ENCODE results near the gene ZNF710. TPM values are rescaled to one million over a fixed set of nuclear protein-coding genes. Genes with fewer than 3 reads are reported as not detected.

ZNF710 gene
- total RNA-seq, 4 donors from 2014 or later, result 6.6 to 13.8 (median 10.1) TPM

DNA sequence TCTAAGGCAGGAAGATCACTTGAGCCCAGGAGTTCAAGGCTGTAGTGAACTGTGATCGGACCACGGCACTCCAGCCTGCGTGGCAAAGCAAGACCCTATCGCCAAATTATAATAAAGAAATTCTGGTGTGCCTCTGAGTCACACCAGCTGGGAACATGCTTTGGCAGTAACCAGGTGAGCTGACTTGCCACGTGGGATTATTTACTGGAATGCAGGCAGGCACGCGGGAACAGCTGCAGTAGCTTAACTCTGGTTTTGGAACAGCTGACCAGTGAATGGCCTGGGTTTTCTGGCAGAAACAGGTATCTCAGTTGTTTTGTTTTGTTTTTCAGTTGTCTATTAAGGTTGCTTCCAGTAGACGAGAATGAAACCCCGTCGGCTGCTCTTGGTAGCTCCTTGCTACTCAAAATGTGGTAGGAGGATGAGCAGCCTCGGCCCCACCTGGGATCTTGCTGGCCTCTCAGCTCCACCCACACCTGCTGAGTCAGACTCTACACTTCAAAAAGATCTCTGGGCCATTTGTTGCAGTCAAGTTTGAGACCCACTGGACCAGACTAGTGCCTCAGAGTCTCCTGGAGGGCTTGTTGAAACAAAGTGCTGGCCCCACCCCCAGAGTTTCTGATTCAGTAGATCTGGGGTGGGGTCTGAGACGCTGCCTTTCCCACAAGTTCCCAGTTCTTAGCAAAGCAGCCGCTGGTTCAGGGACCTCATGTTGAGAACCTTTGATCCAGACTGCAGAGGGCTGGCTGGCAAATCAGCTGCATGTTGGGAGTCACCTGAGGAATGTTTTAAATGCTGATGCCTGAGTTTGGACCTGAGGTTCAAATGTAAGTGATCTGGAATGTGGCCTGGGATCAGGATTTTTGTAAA, 74.5 kb downstream of the ZNF710 start:
- TF ChIP-seq, protein P1, sequence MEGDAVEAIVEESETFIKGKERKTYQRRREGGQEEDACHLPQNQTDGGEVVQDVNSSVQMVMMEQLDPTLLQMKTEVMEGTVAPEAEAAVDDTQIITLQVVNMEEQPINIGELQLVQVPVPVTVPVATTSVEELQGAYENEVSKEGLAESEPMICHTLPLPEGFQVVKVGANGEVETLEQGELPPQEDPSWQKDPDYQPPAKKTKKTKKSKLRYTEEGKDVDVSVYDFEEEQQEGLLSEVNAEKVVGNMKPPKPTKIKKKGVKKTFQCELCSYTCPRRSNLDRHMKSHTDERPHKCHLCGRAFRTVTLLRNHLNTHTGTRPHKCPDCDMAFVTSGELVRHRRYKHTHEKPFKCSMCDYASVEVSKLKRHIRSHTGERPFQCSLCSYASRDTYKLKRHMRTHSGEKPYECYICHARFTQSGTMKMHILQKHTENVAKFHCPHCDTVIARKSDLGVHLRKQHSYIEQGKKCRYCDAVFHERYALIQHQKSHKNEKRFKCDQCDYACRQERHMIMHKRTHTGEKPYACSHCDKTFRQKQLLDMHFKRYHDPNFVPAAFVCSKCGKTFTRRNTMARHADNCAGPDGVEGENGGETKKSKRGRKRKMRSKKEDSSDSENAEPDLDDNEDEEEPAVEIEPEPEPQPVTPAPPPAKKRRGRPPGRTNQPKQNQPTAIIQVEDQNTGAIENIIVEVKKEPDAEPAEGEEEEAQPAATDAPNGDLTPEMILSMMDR (IDR thresholded peaks at IDR 0.05), result no peak
- TF ChIP-seq POLR2A (IDR thresholded peaks at IDR 0.05; ENCODE audit: low read depth) (no peak), EP300 (IDR thresholded peaks at IDR 0.05) (no peak), POLR2AphosphoS5 (IDR thresholded peaks at IDR 0.05) (peak in 1 of 2 donors; percentile 20)
- peaks cover 7 to 67% (median 49%) of the 10 kb centered on the region in 4 donors for H3K36me3 ChIP-seq
- no peaks in the 10 kb centered on the region for H3K9me3 ChIP-seq

DNA sequence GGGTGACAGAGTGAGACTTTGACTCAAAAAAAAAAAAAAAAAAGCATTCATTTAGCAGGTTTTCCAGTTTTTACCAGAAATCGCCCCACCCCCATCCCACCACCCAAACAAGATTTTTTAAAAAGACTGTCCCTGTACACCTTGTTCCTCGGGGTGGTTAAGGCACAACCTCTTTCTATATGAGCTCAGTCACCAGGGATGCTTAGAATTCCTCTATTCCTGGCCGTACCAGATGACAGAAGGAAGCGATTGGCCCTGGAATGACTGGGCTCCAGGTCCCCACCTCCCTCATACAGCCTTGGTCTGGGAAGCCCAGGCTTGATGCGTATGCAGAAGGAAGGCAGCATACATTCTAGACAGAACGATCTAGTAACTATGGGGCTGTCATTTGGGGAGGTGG, 75.6 kb downstream of the ZNF710 start:
- H3K27me3 ChIP-seq, result no peaks in the 10 kb centered on the region
- peak overlapping the region in 3 of 4 donors; percentile 65 to 71 (median 66) for H3K27ac ChIP-seq (replicated peaks in 1 of 4)
- H3K36me3 ChIP-seq, result peaks cover 7 to 78% (median 60%) of the 10 kb centered on the region in 4 donors
- peaks cover 5 to 36% (median 22%) of the 10 kb centered on the region in 4 donors for H3K4me1 ChIP-seq
- no peak for DNase-seq (ENCODE audit: extremely low spot score)
- WGBS, result 85% methylated on average over 6 of the region's 6 CpGs
- intact Hi-C loops (cut with DNase I), result no loop called here
- no peaks in the 10 kb centered on the region for H3K9me3 ChIP-seq
- no peak overlapping the region for H3K4me3 ChIP-seq
- TF ChIP-seq POLR2AphosphoS5 (IDR thresholded peaks at IDR 0.05) (peak in 1 of 2 donors; percentile 14), EP300 (IDR thresholded peaks at IDR 0.05) (no peak)

More for the DNA sequence above, 74.5 kb downstream of the ZNF710 start:
- intact Hi-C loops (cut with DNase I), result no loop called here
- no peaks in the 10 kb centered on the region for H3K27me3 ChIP-seq
- peak overlapping the region; percentile 49 to 71 (median 66) for H3K27ac ChIP-seq (replicated peaks in 1 of 4)
- H3K4me3 ChIP-seq, result no peak overlapping the region
- no peak for DNase-seq (ENCODE audit: extremely low spot score)
- H3K4me1 ChIP-seq, result peaks cover 5 to 36% (median 27%) of the 10 kb centered on the region in 4 donors
- 57% methylated on average over 13 of the region's 13 CpGs for WGBS

DNA sequence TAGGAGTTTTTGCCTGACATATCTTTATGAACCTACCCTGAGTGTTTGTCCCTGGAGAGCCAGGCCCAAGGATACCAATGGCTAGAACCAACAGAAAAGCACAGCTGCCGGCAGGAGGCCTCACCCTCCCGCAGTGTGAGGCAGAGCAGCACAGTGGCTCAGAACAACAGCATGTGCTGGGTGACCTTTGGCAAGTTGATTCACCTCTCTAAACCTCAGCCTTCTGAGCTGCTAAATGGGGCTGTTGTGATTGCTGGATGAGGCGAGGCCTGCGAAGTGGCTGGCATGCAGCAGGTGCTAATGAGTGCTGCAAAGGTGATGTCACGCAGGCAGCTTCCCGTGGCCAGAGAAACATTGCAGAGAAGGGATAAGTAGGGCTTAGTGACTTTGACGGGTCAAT, 77.8 kb downstream of the ZNF710 start:
- no peak for DNase-seq (ENCODE audit: extremely low spot score)
- H3K36me3 ChIP-seq, result peaks cover 4 to 81% (median 66%) of the 10 kb centered on the region in 4 donors
- H3K4me1 ChIP-seq, result peaks cover 9 to 52% (median 33%) of the 10 kb centered on the region in 4 donors
- intact Hi-C loops (cut with DNase I), result no loop called here
- no peak overlapping the region for H3K4me3 ChIP-seq
- H3K27me3 ChIP-seq, result no peaks in the 10 kb centered on the region
- WGBS, result 82% methylated on average over 6 of the region's 7 CpGs
- TF ChIP-seq POLR2AphosphoS5 (IDR thresholded peaks at IDR 0.05), result no peak
- TF ChIP-seq, protein P1 (IDR thresholded peaks at IDR 0.05), result no peak
- no peak for TF ChIP-seq POLR2A (IDR thresholded peaks at IDR 0.05; ENCODE audit: low read depth)
- no peak for TF ChIP-seq EP300 (IDR thresholded peaks at IDR 0.05)
- H3K27ac ChIP-seq (replicated peaks in 1 of 4), result no peak overlapping the region
- H3K9me3 ChIP-seq, result no peaks in the 10 kb centered on the region

DNA sequence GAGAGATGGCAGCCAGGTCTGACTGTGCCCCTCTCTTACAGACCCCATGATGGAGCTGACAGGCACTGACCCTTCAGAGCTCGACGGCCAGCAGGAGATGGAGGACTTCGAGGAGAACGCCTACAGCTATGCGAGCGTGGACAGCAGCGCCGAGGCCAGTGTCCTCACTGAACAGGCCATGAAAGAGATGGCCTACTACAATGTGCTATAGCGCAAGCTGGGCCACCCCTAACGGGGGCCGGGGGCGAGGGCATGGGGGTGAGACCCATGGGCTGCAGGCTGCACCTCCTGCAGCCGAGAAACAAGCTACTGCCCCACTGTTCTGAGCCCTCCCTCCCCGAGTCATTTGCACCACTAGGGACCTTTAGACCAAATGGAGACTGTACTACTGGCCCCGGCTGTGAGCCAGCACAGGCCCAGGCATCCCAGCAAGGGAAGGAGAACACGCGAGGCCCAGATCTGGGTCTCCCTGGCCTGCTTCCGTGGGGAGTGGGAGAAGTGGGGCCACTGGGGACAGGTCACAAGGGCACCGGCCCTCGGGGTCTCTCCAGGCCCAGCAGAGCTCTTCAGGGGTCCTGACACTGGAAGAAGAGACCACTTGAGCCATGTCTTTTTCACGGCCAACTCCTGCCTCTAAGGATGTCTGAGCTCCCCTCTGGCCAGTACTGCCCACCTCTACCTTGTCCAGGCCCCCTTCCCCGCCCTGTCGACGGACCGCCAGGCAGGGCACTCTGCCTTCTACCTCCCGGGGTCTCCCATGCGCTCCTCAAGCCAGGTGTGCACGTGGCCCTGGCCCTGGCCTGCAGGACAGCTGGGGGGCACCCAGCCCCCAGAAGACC, 78.7 kb downstream of the ZNF710 start:
- peaks cover 9 to 53% (median 33%) of the 10 kb centered on the region in 4 donors for H3K4me1 ChIP-seq
- TF ChIP-seq EP300 (IDR thresholded peaks at IDR 0.05), result no peak
- TF ChIP-seq, protein P1 (IDR thresholded peaks at IDR 0.05), result no peak
- TF ChIP-seq POLR2AphosphoS5 (IDR thresholded peaks at IDR 0.05), result no peak
- no peak for TF ChIP-seq POLR2A (IDR thresholded peaks at IDR 0.05; ENCODE audit: low read depth)
- H3K9me3 ChIP-seq, result no peaks in the 10 kb centered on the region
- H3K27me3 ChIP-seq, result no peaks in the 10 kb centered on the region
- H3K36me3 ChIP-seq, result peaks cover 12 to 81% (median 70%) of the 10 kb centered on the region in 4 donors
- no peak overlapping the region for H3K4me3 ChIP-seq
- 90% methylated on average over 8 of the region's 28 CpGs for WGBS
- intact Hi-C loops (cut with DNase I), result no loop called here
- peak overlapping the region in 3 of 4 donors; percentile 11 to 65 (median 19) for H3K27ac ChIP-seq (replicated peaks in 1 of 4)
- DNase-seq (ENCODE audit: extremely low spot score), result no peak

DNA sequence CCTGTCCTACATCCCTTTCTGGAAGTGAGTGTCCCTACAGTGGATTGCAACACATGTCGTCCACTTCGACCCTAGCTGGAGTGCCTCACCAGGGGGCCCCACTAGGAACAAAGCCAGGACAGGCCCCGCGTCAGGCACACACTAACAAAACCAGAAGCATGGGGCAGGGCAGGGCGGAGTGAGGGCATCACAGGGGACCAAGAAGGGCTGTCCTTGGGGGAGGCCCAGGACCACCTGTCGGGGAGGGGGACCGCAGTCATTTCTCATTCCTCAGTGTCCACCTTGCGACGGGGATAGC, 79.3 kb downstream of the ZNF710 start:
- Histone ChIP-seq H3K4me3 (no peak overlapping the region), H3K36me3 (peaks cover 16 to 81% (median 76%) of the 10 kb centered on the region in 4 donors), H3K27me3 (no peaks in the 10 kb centered on the region), H3K27ac (replicated peaks in 1 of 4) (peak overlapping the region in 3 of 4 donors; percentile 11 to 65 (median 19)), H3K9me3 (no peaks in the 10 kb centered on the region), H3K4me1 (peaks cover 7 to 47% (median 29%) of the 10 kb centered on the region in 4 donors)
- 71% methylated on average over 9 of the region's 9 CpGs for WGBS
- TF ChIP-seq POLR2AphosphoS5 (IDR thresholded peaks at IDR 0.05), result no peak
- TF ChIP-seq, protein P1 (IDR thresholded peaks at IDR 0.05), result no peak
- no peak for TF ChIP-seq EP300 (IDR thresholded peaks at IDR 0.05)
- TF ChIP-seq POLR2A (IDR thresholded peaks at IDR 0.05; ENCODE audit: low read depth), result no peak
- intact Hi-C loops (cut with DNase I), result no loop called here
- DNase-seq (ENCODE audit: extremely low spot score), result no peak

All from esophagus muscularis mucosa (tissue), 4 donors.